ENCODE results near the gene DTD1.

Gene DTD1

GRCh38 chr20:18615020-18615650, 27.3 kb downstream of the DTD1 start:
- no peak for DNase-seq (ENCODE audit: low read depth in 2 of 2)

- no peak for DNase-seq (ENCODE audit: low read depth in 2 of 2)
Observed at GRCh38 chr20:18621004-18621403, 33.1 kb downstream of the DTD1 start.

- no peak for DNase-seq (ENCODE audit: low read depth in 2 of 2)
Observed at GRCh38 chr20:18623156-18623910, 35.5 kb downstream of the DTD1 start.

GRCh38 chr20:18624948-18625347, 37.1 kb downstream of the DTD1 start:
- DNase-seq (ENCODE audit: low read depth in 2 of 2), result no peak

GRCh38 chr20:18625907-18626655, 38.2 kb downstream of the DTD1 start:
- no peak for DNase-seq (ENCODE audit: low read depth in 2 of 2)

- no peak for DNase-seq (ENCODE audit: low read depth in 2 of 2)
Observed at GRCh38 chr20:18628330-18628920, 40.6 kb downstream of the DTD1 start.

GRCh38 chr20:18632196-18632789, 44.4 kb downstream of the DTD1 start:
- DNase-seq (ENCODE audit: low read depth in 2 of 2), result peak; percentile 22 to 41

GRCh38 chr20:18633411-18633810, 45.6 kb downstream of the DTD1 start:
- no peak for DNase-seq (ENCODE audit: low read depth in 2 of 2)

- no peak for DNase-seq (ENCODE audit: low read depth in 2 of 2)
Observed at GRCh38 chr20:18634501-18634900, 46.6 kb downstream of the DTD1 start.

- no peak for DNase-seq (ENCODE audit: low read depth in 2 of 2)
Observed at GRCh38 chr20:18635380-18635779, 47.5 kb downstream of the DTD1 start.

- no peak for DNase-seq (ENCODE audit: low read depth in 2 of 2)
Observed at GRCh38 chr20:18637224-18637623, 49.4 kb downstream of the DTD1 start.

- no peak for DNase-seq (ENCODE audit: low read depth in 2 of 2)
Observed at GRCh38 chr20:18638768-18639167, 50.9 kb downstream of the DTD1 start.

GRCh38 chr20:18639501-18639979, 51.7 kb downstream of the DTD1 start:
- no peak for DNase-seq (ENCODE audit: low read depth in 2 of 2)

GRCh38 chr20:18645196-18645745, 57.4 kb downstream of the DTD1 start:
- DNase-seq (ENCODE audit: low read depth in 2 of 2), result no peak

GRCh38 chr20:18645851-18646250, 58.0 kb downstream of the DTD1 start:
- no peak for DNase-seq (ENCODE audit: low read depth in 2 of 2)

- DNase-seq (ENCODE audit: low read depth in 2 of 2), result no peak
Observed at GRCh38 chr20:18647777-18648176, 59.9 kb downstream of the DTD1 start.

GRCh38 chr20:18650224-18650623, 62.4 kb downstream of the DTD1 start:
- no peak for DNase-seq (ENCODE audit: low read depth in 2 of 2)

GRCh38 chr20:18653736-18654447, 66.0 kb downstream of the DTD1 start:
- no peak for DNase-seq (ENCODE audit: low read depth in 2 of 2)

- DNase-seq (ENCODE audit: low read depth in 2 of 2), result no peak
Observed at GRCh38 chr20:18654448-18654773, 66.6 kb downstream of the DTD1 start.

GRCh38 chr20:18657575-18657974, 69.7 kb downstream of the DTD1 start:
- DNase-seq (ENCODE audit: low read depth in 2 of 2), result no peak

Measured in stimulated activated CD4-positive, alpha-beta T cell treated with anti-CD3 and anti-CD28 coated beads, Interleukin-15, amount 100 ng/mL, for 48 hours (primary cell).